K562 (cell line): ENCODE data around the gene ABT1. TPM values are rescaled to one million over a fixed set of nuclear protein-coding genes. Genes with fewer than 3 reads are reported as not detected.

Source experiments
- BDP1 ChIP-seq: IDR thresholded peaks from 3 replicates; pipeline ENCODE4 v1.6.1; 2011; ENCODE audit not compliant: insufficient read length, insufficient read depth
- DPF2 ChIP-seq: fragments of 450-650 bp; IDR thresholded peaks from 2 replicates; pipeline ENCODE4 v1.6.1; 2016
- ESRRB ChIP-seq: fragments of 250-450 bp; sonication (Bioruptor Pico); IDR thresholded peaks from 2 replicates; pipeline ENCODE4 v1.5.0; 2020; ENCODE audit warnings: mild to moderate bottlenecking, moderate library complexity, borderline replicate concordance
- HDAC1 ChIP-seq, 2 experiments: fragments of 450-650 bp; IDR thresholded peaks; 2 replicates each; pipeline ENCODE4 v1.6.1; 2016 to 2017; ENCODE audit warnings: inconsistent platforms in 1 of 2, mild to moderate bottlenecking in 1 of 2, moderate library complexity in 1 of 2
- HDAC8 ChIP-seq: fragments of 450-650 bp; IDR thresholded peaks from 2 replicates; pipeline ENCODE4 v1.6.1; 2016; ENCODE audit warnings: mild to moderate bottlenecking, missing genetic modification characterization, moderate library complexity, missing compliant biosample characterization
- KDM4B ChIP-seq, 2 experiments: fragments of 450-650 bp in 1 of 2; sonication (generic) in 1 of 2; IDR thresholded peaks; 2 replicates each; pipeline ENCODE4 v1.6.1; 2016 to 2017; ENCODE audit warnings: borderline replicate concordance in 2 of 2, antibody characterized with exemption in 1 of 2, low read depth in 1 of 2, mild to moderate bottlenecking in 1 of 2
- MCM5 ChIP-seq: fragments of 450-650 bp; IDR thresholded peaks from 2 replicates; pipeline ENCODE4 v1.6.1; 2016; ENCODE audit warnings: low read depth
- NBN ChIP-seq: fragments of 450-650 bp; IDR thresholded peaks from 2 replicates; pipeline ENCODE4 v1.6.1; 2016; ENCODE audit warnings: low read depth, mild to moderate bottlenecking
- RBBP5 ChIP-seq: fragments of 200-600 bp; sonication (generic); IDR thresholded peaks from 2 replicates; pipeline ENCODE4 v1.6.1; 2012; ENCODE audit warnings: borderline replicate concordance, mild to moderate bottlenecking, low read length, control low read depth, inconsistent platforms; ENCODE audit not compliant: insufficient read depth, poor library complexity, severe bottlenecking
- RFX5 ChIP-seq: IDR thresholded peaks from 2 replicates; pipeline ENCODE4 v1.6.1; 2011; ENCODE audit warnings: low read depth, mild to moderate bottlenecking, improper control_type of control experiment, low read length
- TAL1 ChIP-seq: fragments of 450-650 bp; IDR thresholded peaks from 2 replicates; pipeline ENCODE4 v1.6.1; 2016; ENCODE audit warnings: mild to moderate bottlenecking
- ZC3H4 ChIP-seq: sonication (generic); formaldehyde crosslinking; IDR thresholded peaks from 2 replicates; pipeline ENCODE4 v1.9.0; 2021; ENCODE audit warnings: missing genetic modification reagents, borderline replicate concordance
- ZNF696 ChIP-seq: fragments of 250-450 bp; sonication (Bioruptor Pico); conservative IDR thresholded peaks from 2 replicates; pipeline ENCODE4 v1.4.0; 2020; ENCODE audit warnings: mild to moderate bottlenecking, moderate library complexity
- ZNF764 ChIP-seq: fragments of 250-450 bp; sonication (Bioruptor Pico); IDR thresholded peaks from 2 replicates; pipeline ENCODE4 v1.4.0; 2020; ENCODE audit warnings: low read depth, mild to moderate bottlenecking, moderate library complexity
- polyA plus RNA-seq, 8 experiments: library from polyadenylated mRNA; depleted of rRNA in 4 of 8; stranded (reverse) in 5 of 8; unstranded in 3 of 8; fragments of >200 nt; fragmentation: Nextera tagmentation in 2 of 8; fragmentation: Illumina TruSeq in 1 of 8; extraction: Ambion mirVana in 2 of 8; extraction: Trizol in 1 of 8; gene quantifications; 2 replicates each; pipeline versions ENCODE4 v1.2.1 to v1.2.3, GENCODE V29; 2011 to 2014; ENCODE audit warnings: inconsistent platforms in 1 of 8, missing spikeins in 1 of 8
- total RNA-seq, 7 experiments: library from RNA; depleted of rRNA in 6 of 7; stranded (reverse); fragments of >200 nt in 6 of 7; fragmentation: Illumina TruSeq in 2 of 7; extraction: Trizol in 2 of 7; gene quantifications; 2 replicates each; pipeline versions ENCODE4 v1.2.1 to v1.2.3, GENCODE V29; 2011 to 2021; ENCODE audit warnings: low replicate concordance in 1 of 7
- TF ChIP-seq, protein P1 (sequence below): fragments of 250-450 bp; sonication (Bioruptor Pico); IDR thresholded peaks from 2 replicates; pipeline ENCODE4 v1.8.0; 2021; ENCODE audit warnings: borderline replicate concordance, mild to moderate bottlenecking, moderate library complexity; ENCODE audit not compliant: poor library complexity, severe bottlenecking
- TF ChIP-seq, protein P2 (sequence below): fragments of 450-650 bp; IDR thresholded peaks from 2 replicates; pipeline ENCODE4 v1.6.1; 2017; ENCODE audit warnings: antibody characterized with exemption
- TF ChIP-seq, protein P3 (sequence below): fragments of 250-450 bp; sonication (Bioruptor Pico); IDR thresholded peaks from 2 replicates; pipeline ENCODE4 v1.8.0; 2021; ENCODE audit warnings: moderate library complexity, mild to moderate bottlenecking, inconsistent platforms
- TF ChIP-seq, protein P4 (sequence below), 2 experiments: fragments of 450-650 bp; IDR thresholded peaks; 2 replicates each; pipeline ENCODE4 v1.6.1; 2018; ENCODE audit warnings: mild to moderate bottlenecking in 2 of 2, low read depth in 1 of 2; ENCODE audit not compliant: partially characterized antibody in 2 of 2
- TF ChIP-seq, protein P5 (sequence below): fragments of 200-800 bp; sonication (Bioruptor generic); IDR thresholded peaks from 2 replicates; pipeline ENCODE4 v1.6.1; 2017; ENCODE audit warnings: missing genetic modification characterization, missing compliant biosample characterization

Gene ABT1
- total and polyA plus RNA-seq, 9 of the 15 experiments (the other 6 are each of a cell fraction or from before 2014, with no cell fraction given): 8.8 to 52.7 (median 40.7) TPM

DNA sequence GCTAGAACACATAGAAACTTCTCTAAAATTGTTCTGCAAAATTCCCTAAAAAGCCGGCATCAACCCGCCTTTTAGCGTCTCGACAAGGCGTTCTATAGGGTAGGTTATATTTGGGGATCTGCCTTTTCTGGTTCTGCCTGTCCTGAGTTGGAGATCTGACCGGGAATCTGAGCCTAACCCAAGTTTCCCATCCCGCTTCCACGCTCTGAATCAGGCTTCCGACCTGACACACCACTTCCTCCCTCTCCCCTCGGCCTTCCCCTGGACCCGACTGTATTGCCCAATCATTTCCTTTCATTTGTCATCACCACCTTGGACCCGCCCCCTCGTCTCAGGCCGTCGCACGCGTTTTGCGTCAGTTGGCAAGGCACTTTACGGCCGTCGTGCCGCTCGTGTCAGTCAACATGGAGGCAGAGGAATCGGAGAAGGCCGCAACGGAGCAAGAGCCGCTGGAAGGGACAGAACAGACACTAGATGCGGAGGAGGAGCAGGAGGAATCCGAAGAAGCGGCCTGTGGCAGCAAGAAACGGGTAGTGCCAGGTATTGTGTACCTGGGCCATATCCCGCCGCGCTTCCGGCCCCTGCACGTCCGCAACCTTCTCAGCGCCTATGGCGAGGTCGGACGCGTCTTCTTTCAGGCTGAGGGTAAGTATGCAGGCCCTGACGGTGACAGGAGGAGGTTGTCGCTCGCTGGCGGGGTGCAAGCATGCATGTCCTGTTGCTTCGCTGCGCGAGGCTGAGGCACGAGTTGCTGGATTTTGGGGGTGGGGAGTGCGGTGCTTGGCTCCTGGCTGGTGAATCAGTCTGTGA is at the start of gene ABT1 (continued):
- TF ChIP-seq HDAC1 (IDR thresholded peaks at IDR 0.05) (peak in 1 of 2 experiments; percentile 97; a peak in 2 of 4 replicates), HDAC8 (tag) (no peak), KDM4B (IDR thresholded peaks at IDR 0.05; ENCODE audit: borderline replicate concordance in 2 of 2, low read depth in 1 of 2) (no peak), ESRRB (CRISPR knock-in tag) (no peak), MCM5 (no peak), RBBP5 (peak; percentile 97), ZNF764 (CRISPR knock-in tag) (no peak), BDP1 (no peak), ZC3H4 (no peak), ZNF696 (CRISPR knock-in tag) (no peak), NBN (peak; percentile 98), DPF2 (peak; percentile 65), TAL1 (no peak; the same call in 1 of the 2 replicates), RFX5 (no peak)
- TF ChIP-seq, protein P1, sequence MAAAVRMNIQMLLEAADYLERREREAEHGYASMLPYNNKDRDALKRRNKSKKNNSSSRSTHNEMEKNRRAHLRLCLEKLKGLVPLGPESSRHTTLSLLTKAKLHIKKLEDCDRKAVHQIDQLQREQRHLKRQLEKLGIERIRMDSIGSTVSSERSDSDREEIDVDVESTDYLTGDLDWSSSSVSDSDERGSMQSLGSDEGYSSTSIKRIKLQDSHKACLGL (CRISPR knock-in tag): no peak
- TF ChIP-seq, protein P2, sequence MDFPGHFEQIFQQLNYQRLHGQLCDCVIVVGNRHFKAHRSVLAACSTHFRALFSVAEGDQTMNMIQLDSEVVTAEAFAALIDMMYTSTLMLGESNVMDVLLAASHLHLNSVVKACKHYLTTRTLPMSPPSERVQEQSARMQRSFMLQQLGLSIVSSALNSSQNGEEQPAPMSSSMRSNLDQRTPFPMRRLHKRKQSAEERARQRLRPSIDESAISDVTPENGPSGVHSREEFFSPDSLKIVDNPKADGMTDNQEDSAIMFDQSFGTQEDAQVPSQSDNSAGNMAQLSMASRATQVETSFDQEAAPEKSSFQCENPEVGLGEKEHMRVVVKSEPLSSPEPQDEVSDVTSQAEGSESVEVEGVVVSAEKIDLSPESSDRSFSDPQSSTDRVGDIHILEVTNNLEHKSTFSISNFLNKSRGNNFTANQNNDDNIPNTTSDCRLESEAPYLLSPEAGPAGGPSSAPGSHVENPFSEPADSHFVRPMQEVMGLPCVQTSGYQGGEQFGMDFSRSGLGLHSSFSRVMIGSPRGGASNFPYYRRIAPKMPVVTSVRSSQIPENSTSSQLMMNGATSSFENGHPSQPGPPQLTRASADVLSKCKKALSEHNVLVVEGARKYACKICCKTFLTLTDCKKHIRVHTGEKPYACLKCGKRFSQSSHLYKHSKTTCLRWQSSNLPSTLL: no peak; the same call in 1 of the 2 replicates
- TF ChIP-seq, protein P3, sequence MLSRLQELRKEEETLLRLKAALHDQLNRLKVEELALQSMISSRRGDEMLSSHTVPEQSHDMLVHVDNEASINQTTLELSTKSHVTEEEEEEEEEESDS (CRISPR knock-in tag): no peak
- TF ChIP-seq, protein P4, sequence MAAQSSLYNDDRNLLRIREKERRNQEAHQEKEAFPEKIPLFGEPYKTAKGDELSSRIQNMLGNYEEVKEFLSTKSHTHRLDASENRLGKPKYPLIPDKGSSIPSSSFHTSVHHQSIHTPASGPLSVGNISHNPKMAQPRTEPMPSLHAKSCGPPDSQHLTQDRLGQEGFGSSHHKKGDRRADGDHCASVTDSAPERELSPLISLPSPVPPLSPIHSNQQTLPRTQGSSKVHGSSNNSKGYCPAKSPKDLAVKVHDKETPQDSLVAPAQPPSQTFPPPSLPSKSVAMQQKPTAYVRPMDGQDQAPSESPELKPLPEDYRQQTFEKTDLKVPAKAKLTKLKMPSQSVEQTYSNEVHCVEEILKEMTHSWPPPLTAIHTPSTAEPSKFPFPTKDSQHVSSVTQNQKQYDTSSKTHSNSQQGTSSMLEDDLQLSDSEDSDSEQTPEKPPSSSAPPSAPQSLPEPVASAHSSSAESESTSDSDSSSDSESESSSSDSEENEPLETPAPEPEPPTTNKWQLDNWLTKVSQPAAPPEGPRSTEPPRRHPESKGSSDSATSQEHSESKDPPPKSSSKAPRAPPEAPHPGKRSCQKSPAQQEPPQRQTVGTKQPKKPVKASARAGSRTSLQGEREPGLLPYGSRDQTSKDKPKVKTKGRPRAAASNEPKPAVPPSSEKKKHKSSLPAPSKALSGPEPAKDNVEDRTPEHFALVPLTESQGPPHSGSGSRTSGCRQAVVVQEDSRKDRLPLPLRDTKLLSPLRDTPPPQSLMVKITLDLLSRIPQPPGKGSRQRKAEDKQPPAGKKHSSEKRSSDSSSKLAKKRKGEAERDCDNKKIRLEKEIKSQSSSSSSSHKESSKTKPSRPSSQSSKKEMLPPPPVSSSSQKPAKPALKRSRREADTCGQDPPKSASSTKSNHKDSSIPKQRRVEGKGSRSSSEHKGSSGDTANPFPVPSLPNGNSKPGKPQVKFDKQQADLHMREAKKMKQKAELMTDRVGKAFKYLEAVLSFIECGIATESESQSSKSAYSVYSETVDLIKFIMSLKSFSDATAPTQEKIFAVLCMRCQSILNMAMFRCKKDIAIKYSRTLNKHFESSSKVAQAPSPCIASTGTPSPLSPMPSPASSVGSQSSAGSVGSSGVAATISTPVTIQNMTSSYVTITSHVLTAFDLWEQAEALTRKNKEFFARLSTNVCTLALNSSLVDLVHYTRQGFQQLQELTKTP (IDR thresholded peaks at IDR 0.05; ENCODE audit: low read depth in 1 of 2, partially characterized antibody in 2 of 2): peak in 1 of 2 experiments; percentile 79
- TF ChIP-seq, protein P5, sequence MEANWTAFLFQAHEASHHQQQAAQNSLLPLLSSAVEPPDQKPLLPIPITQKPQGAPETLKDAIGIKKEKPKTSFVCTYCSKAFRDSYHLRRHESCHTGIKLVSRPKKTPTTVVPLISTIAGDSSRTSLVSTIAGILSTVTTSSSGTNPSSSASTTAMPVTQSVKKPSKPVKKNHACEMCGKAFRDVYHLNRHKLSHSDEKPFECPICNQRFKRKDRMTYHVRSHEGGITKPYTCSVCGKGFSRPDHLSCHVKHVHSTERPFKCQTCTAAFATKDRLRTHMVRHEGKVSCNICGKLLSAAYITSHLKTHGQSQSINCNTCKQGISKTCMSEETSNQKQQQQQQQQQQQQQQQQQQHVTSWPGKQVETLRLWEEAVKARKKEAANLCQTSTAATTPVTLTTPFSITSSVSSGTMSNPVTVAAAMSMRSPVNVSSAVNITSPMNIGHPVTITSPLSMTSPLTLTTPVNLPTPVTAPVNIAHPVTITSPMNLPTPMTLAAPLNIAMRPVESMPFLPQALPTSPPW (CRISPR knock-in tag): peak; percentile 71; the same call in 1 of the 2 replicates
